ENCODE results near the gene FAM78A. TPM values are rescaled to one million over a fixed set of nuclear protein-coding genes. Genes with fewer than 3 reads are reported as not detected.

The FAM78A gene
- total RNA-seq, 1 donor from 2014 or later, result 73.4 TPM

DNA sequence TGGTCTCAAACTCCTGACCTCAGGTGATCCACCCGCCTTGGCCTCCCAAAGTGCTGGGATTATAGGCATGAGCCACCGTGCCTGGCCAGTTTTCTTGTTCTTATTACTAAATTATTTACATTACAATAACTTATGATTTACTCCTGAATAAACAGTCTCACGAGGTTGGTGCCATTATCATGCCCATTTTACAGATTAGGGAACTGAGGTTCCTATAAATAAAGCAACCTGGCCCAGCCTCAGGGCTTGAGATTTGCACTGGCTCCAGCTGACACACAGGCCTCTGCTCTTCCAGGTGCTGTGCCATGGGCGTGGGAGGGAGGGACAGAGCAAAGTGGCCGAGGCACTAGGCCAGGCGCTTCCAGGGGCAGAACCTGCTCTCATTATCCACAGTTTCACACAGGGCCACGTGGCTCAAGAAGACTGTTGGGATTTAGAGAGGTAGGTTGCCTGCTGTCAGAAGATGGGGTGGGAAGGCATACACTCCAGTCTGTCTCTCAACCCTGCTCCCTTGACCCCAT, 15.5 kb upstream of the FAM78A start:
- Mint-ChIP-seq H3K4me1 (ENCODE audit: unreplicated experiment) (peaks cover 8% of the 10 kb centered on the region), H3K27ac (ENCODE audit: unreplicated experiment) (no peak overlapping the region), H3K27me3 (ENCODE audit: unreplicated experiment) (peaks cover 6% of the 10 kb centered on the region), H3K36me3 (ENCODE audit: low read depth, unreplicated experiment) (no peaks in the 10 kb centered on the region), H3K9me3 (ENCODE audit: unreplicated experiment) (no peaks in the 10 kb centered on the region), H3K4me3 (ENCODE audit: unreplicated experiment) (no peak overlapping the region)
- DNase-seq (ENCODE audit: low spot score), result no peak
- TF ChIP-seq, protein P1, sequence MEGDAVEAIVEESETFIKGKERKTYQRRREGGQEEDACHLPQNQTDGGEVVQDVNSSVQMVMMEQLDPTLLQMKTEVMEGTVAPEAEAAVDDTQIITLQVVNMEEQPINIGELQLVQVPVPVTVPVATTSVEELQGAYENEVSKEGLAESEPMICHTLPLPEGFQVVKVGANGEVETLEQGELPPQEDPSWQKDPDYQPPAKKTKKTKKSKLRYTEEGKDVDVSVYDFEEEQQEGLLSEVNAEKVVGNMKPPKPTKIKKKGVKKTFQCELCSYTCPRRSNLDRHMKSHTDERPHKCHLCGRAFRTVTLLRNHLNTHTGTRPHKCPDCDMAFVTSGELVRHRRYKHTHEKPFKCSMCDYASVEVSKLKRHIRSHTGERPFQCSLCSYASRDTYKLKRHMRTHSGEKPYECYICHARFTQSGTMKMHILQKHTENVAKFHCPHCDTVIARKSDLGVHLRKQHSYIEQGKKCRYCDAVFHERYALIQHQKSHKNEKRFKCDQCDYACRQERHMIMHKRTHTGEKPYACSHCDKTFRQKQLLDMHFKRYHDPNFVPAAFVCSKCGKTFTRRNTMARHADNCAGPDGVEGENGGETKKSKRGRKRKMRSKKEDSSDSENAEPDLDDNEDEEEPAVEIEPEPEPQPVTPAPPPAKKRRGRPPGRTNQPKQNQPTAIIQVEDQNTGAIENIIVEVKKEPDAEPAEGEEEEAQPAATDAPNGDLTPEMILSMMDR (IDR thresholded peaks at IDR 0.05; ENCODE audit: unreplicated experiment), result no peak

- Mint-ChIP-seq H3K4me3 (ENCODE audit: unreplicated experiment) (peak overlapping the region; percentile 80), H3K36me3 (ENCODE audit: low read depth, unreplicated experiment) (no peaks in the 10 kb centered on the region), H3K4me1 (ENCODE audit: unreplicated experiment) (peaks cover 7% of the 10 kb centered on the region), H3K27me3 (ENCODE audit: unreplicated experiment) (peaks cover 6% of the 10 kb centered on the region), H3K27ac (ENCODE audit: unreplicated experiment) (no peak overlapping the region), H3K9me3 (ENCODE audit: unreplicated experiment) (no peaks in the 10 kb centered on the region)
- TF ChIP-seq, protein P1 (IDR thresholded peaks at IDR 0.05; ENCODE audit: unreplicated experiment), result no peak
- DNase-seq (ENCODE audit: low spot score), result no peak
Measured at GRCh38 chr9:131290767-131291370, 14.6 kb upstream of the FAM78A start.

- no peak for DNase-seq (ENCODE audit: low spot score)
- Mint-ChIP-seq H3K4me3 (ENCODE audit: unreplicated experiment) (no peak overlapping the region), H3K27me3 (ENCODE audit: unreplicated experiment) (peaks cover 6% of the 10 kb centered on the region), H3K9me3 (ENCODE audit: unreplicated experiment) (no peaks in the 10 kb centered on the region), H3K27ac (ENCODE audit: unreplicated experiment) (no peak overlapping the region), H3K4me1 (ENCODE audit: unreplicated experiment) (peaks cover 2% of the 10 kb centered on the region), H3K36me3 (ENCODE audit: low read depth, unreplicated experiment) (no peaks in the 10 kb centered on the region)
- TF ChIP-seq, protein P1 (IDR thresholded peaks at IDR 0.05; ENCODE audit: unreplicated experiment), result no peak
Measured at GRCh38 chr9:131290036-131290766, 13.9 kb upstream of the FAM78A start.

- H3K4me3 Mint-ChIP-seq (ENCODE audit: unreplicated experiment), result no peak within 1 kb of the TSS
- H3K27ac Mint-ChIP-seq (ENCODE audit: unreplicated experiment), result no peak within 1 kb of the TSS
- H3K36me3 Mint-ChIP-seq (ENCODE audit: low read depth, unreplicated experiment), result no peaks in the 10 kb centered on the region
- peaks cover 2% of the 10 kb centered on the region for H3K4me1 Mint-ChIP-seq (ENCODE audit: unreplicated experiment)
- TF ChIP-seq, protein P1 (IDR thresholded peaks at IDR 0.05; ENCODE audit: unreplicated experiment), result no peak
- peaks cover 8% of the 10 kb centered on the region for H3K27me3 Mint-ChIP-seq (ENCODE audit: unreplicated experiment)
- peak; percentile 33 for DNase-seq (ENCODE audit: low spot score)
- no peaks in the 10 kb centered on the region for H3K9me3 Mint-ChIP-seq (ENCODE audit: unreplicated experiment)
Measured at GRCh38 chr9:131289301-131290035, 13.2 kb upstream of the FAM78A start, which contains the start of gene PLPP7. TSS of gene PLPP7 (plus strand) at chr9:131289723. CDS start at chr9:131289998, 275 bp downstream.

Data from endothelial cell (in vitro differentiated cells).